SK-N-SH treated with all-trans-retinoic acid at 6 μM for 48 hours (cell line): ENCODE data around the gene IFT27.
"Not testable (repeated sequence)": the region's sequence is repeated elsewhere in the genome, so short reads cannot be mapped to it uniquely, and the experiment has no call there.

ENCODE experiments used
- ARNTL ChIP-seq: fragments of 450-650 bp; formaldehyde crosslinking; IDR thresholded peaks from 2 replicates; pipeline ENCODE4 v1.5.0; 2020; ENCODE audit warnings: low read depth, mild to moderate bottlenecking, moderate library complexity, borderline replicate concordance
- RARB ChIP-seq: fragments of 250-450 bp; sonication (Bioruptor Pico); IDR thresholded peaks from 2 replicates; pipeline ENCODE4 v1.8.0; 2021; ENCODE audit warnings: mild to moderate bottlenecking, moderate library complexity
- ZNF8 ChIP-seq: fragments of 450-650 bp; formaldehyde crosslinking; IDR thresholded peaks from 2 replicates; pipeline ENCODE4 v1.5.0; 2020; ENCODE audit warnings: mild to moderate bottlenecking, moderate library complexity
- TF ChIP-seq, protein P1 (sequence below): fragments of 250-450 bp; sonication (Bioruptor Pico); IDR thresholded peaks from 2 replicates; pipeline ENCODE4 v1.5.1; 2021; ENCODE audit warnings: mild to moderate bottlenecking, moderate library complexity
- TF ChIP-seq, protein P2 (sequence below): fragments of 250-450 bp; sonication (Bioruptor Pico); IDR thresholded peaks from 2 replicates; pipeline ENCODE4 v1.5.1; 2020; ENCODE audit warnings: low read depth, mild to moderate bottlenecking, moderate library complexity

DNA sequence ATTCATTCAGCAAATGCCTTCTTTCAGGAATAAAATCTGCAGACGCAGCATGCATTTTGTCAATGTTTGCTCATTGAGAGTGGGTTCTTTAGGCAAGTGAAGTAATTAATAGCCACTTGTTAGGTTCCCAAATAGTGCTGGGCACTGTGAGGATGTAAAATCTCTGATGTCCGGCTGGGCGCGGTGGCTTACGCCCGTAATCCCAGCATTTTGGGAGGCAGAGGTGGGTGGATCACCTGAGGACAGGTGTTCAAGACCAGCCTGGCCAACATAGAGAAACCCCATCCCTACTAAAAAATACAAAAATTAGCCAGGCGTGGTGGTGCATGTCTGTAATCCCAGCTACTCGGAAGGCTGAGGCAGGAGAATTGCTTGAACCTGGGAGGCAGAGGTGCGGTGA, 21.0 kb downstream of the IFT27 start:
- TF ChIP-seq ARNTL (CRISPR knock-in tag); ZNF8; RARB (CRISPR knock-in tag): not testable (repeated sequence)
- TF ChIP-seq, protein P1, sequence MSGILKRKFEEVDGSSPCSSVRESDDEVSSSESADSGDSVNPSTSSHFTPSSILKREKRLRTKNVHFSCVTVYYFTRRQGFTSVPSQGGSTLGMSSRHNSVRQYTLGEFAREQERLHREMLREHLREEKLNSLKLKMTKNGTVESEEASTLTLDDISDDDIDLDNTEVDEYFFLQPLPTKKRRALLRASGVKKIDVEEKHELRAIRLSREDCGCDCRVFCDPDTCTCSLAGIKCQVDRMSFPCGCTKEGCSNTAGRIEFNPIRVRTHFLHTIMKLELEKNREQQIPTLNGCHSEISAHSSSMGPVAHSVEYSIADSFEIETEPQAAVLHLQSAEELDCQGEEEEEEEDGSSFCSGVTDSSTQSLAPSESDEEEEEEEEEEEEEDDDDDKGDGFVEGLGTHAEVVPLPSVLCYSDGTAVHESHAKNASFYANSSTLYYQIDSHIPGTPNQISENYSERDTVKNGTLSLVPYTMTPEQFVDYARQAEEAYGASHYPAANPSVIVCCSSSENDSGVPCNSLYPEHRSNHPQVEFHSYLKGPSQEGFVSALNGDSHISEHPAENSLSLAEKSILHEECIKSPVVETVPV (CRISPR knock-in tag) = not testable (repeated sequence)
- TF ChIP-seq, protein P2, sequence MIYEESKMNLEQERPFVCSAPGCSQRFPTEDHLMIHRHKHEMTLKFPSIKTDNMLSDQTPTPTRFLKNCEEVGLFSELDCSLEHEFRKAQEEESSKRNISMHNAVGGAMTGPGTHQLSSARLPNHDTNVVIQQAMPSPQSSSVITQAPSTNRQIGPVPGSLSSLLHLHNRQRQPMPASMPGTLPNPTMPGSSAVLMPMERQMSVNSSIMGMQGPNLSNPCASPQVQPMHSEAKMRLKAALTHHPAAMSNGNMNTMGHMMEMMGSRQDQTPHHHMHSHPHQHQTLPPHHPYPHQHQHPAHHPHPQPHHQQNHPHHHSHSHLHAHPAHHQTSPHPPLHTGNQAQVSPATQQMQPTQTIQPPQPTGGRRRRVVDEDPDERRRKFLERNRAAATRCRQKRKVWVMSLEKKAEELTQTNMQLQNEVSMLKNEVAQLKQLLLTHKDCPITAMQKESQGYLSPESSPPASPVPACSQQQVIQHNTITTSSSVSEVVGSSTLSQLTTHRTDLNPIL (CRISPR knock-in tag) = not testable (repeated sequence)
